ENCODE data around the gene ENTPD2. TPM values are rescaled to one million over a fixed set of nuclear protein-coding genes. Genes with fewer than 3 reads are reported as not detected.
A peak's percentile ranks its signal among the peaks of the same experiment; 100 is the strongest.

Gene ENTPD2
- polyA plus RNA-seq, 2 donors, result 1.5 to 1.6 TPM

- Histone ChIP-seq H3K36me3 (ENCODE audit: control insufficient read depth in 2 of 2, insufficient read depth in 2 of 2, low read length in 1 of 2) (no peaks in the 10 kb centered on the region), H3K4me3 (ENCODE audit: low read depth in 1 of 2, low read length in 2 of 2) (no peak overlapping the region), H3K27ac (ENCODE audit: low read depth in 2 of 2, low read length in 1 of 2) (peak overlapping the region; percentile 7 to 38), H3K27me3 (ENCODE audit: control insufficient read depth in 1 of 2, insufficient read depth in 2 of 2, low read length in 2 of 2) (no peaks in the 10 kb centered on the region), H3K9me3 (ENCODE audit: control insufficient read depth in 2 of 2, insufficient read depth in 1 of 2, low read depth in 1 of 2, low read length in 1 of 2) (no peaks in the 10 kb centered on the region), H3K4me1 (ENCODE audit: control insufficient read depth in 2 of 2, insufficient read depth in 2 of 2, low read length in 1 of 2) (peaks cover 4 to 27% of the 10 kb centered on the region in 2 donors)
- 19 to 28% methylated on average over 28 of the region's 28 CpGs for WGBS, 2 donors
Measured at GRCh38 chr9:137055385-137056364, 1.8 kb upstream of the ENTPD2 start.

GRCh38 chr9:137054932-137055384, 1.1 kb upstream of the ENTPD2 start:
- H3K9me3 ChIP-seq (ENCODE audit: control insufficient read depth in 2 of 2, insufficient read depth in 1 of 2, low read depth in 1 of 2, low read length in 1 of 2), result peaks cover 0 to under 1% of the 10 kb centered on the region in 2 donors
- H3K36me3 ChIP-seq (ENCODE audit: control insufficient read depth in 2 of 2, insufficient read depth in 2 of 2, low read length in 1 of 2), result no peaks in the 10 kb centered on the region
- H3K4me1 ChIP-seq (ENCODE audit: control insufficient read depth in 2 of 2, insufficient read depth in 2 of 2, low read length in 1 of 2), result peaks cover 4 to 27% of the 10 kb centered on the region in 2 donors
- H3K27me3 ChIP-seq (ENCODE audit: control insufficient read depth in 1 of 2, insufficient read depth in 2 of 2, low read length in 2 of 2), result peaks cover 0 to 2% of the 10 kb centered on the region in 2 donors
- 67% methylated on average over 17 of the region's 17 CpGs for WGBS, 2 donors
- H3K27ac ChIP-seq (ENCODE audit: low read depth in 2 of 2, low read length in 1 of 2), result peak overlapping the region in 1 of 2 donors; percentile 38
- no peak overlapping the region for H3K4me3 ChIP-seq (ENCODE audit: low read depth in 1 of 2, low read length in 2 of 2)

GRCh38 chr9:137052998-137053943, 590 bp downstream of the ENTPD2 start:
- Histone ChIP-seq H3K9me3 (ENCODE audit: control insufficient read depth in 2 of 2, insufficient read depth in 1 of 2, low read depth in 1 of 2, low read length in 1 of 2) (peaks cover 0 to 2% of the 10 kb centered on the region in 2 donors), H3K4me3 (ENCODE audit: low read depth in 1 of 2, low read length in 2 of 2) (peak overlapping the region; percentile 34 to 61), H3K27me3 (ENCODE audit: control insufficient read depth in 1 of 2, insufficient read depth in 2 of 2, low read length in 2 of 2) (peaks cover 0 to 4% of the 10 kb centered on the region in 2 donors), H3K4me1 (ENCODE audit: control insufficient read depth in 2 of 2, insufficient read depth in 2 of 2, low read length in 1 of 2) (peaks cover 4 to 31% of the 10 kb centered on the region in 2 donors), H3K36me3 (ENCODE audit: control insufficient read depth in 2 of 2, insufficient read depth in 2 of 2, low read length in 1 of 2) (no peaks in the 10 kb centered on the region), H3K27ac (ENCODE audit: low read depth in 2 of 2, low read length in 1 of 2) (no peak overlapping the region)
- 16 to 18% methylated on average over 58 to 71 of the region's 71 CpGs for WGBS, 2 donors

- Histone ChIP-seq H3K4me1 (ENCODE audit: control insufficient read depth in 2 of 2, insufficient read depth in 2 of 2, low read length in 1 of 2) (peaks cover 4 to 31% of the 10 kb centered on the region in 2 donors), H3K9me3 (ENCODE audit: control insufficient read depth in 2 of 2, insufficient read depth in 1 of 2, low read depth in 1 of 2, low read length in 1 of 2) (peaks cover 0 to 2% of the 10 kb centered on the region in 2 donors), H3K4me3 (ENCODE audit: low read depth in 1 of 2, low read length in 2 of 2) (no peak overlapping the region), H3K27ac (ENCODE audit: low read depth in 2 of 2, low read length in 1 of 2) (no peak overlapping the region), H3K27me3 (ENCODE audit: control insufficient read depth in 1 of 2, insufficient read depth in 2 of 2, low read length in 2 of 2) (peaks cover 0 to 4% of the 10 kb centered on the region in 2 donors), H3K36me3 (ENCODE audit: control insufficient read depth in 2 of 2, insufficient read depth in 2 of 2, low read length in 1 of 2) (no peaks in the 10 kb centered on the region)
- 70 to 81% methylated on average over 8 of the region's 8 CpGs for WGBS, 2 donors
Measured at GRCh38 chr9:137052293-137052692, 1.6 kb downstream of the ENTPD2 start.

- Histone ChIP-seq H3K36me3 (ENCODE audit: control insufficient read depth in 2 of 2, insufficient read depth in 2 of 2, low read length in 1 of 2) (no peaks in the 10 kb centered on the region), H3K9me3 (ENCODE audit: control insufficient read depth in 2 of 2, insufficient read depth in 1 of 2, low read depth in 1 of 2, low read length in 1 of 2) (peaks cover 0 to 2% of the 10 kb centered on the region in 2 donors), H3K27ac (ENCODE audit: low read depth in 2 of 2, low read length in 1 of 2) (no peak overlapping the region), H3K4me3 (ENCODE audit: low read depth in 1 of 2, low read length in 2 of 2) (no peak overlapping the region), H3K4me1 (ENCODE audit: control insufficient read depth in 2 of 2, insufficient read depth in 2 of 2, low read length in 1 of 2) (peaks cover 7 to 34% of the 10 kb centered on the region in 2 donors), H3K27me3 (ENCODE audit: control insufficient read depth in 1 of 2, insufficient read depth in 2 of 2, low read length in 2 of 2) (peaks cover 0 to 4% of the 10 kb centered on the region in 2 donors)
- WGBS, 2 donors, result 89 to 92% methylated on average over 17 of the region's 17 CpGs
Measured at GRCh38 chr9:137051145-137051724, 2.6 kb downstream of the ENTPD2 start.

GRCh38 chr9:137050570-137050969, 3.3 kb downstream of the ENTPD2 start:
- peaks cover 5 to 35% of the 10 kb centered on the region in 2 donors for H3K4me1 ChIP-seq (ENCODE audit: control insufficient read depth in 2 of 2, insufficient read depth in 2 of 2, low read length in 1 of 2)
- H3K27me3 ChIP-seq (ENCODE audit: control insufficient read depth in 1 of 2, insufficient read depth in 2 of 2, low read length in 2 of 2), result peaks cover 0 to 4% of the 10 kb centered on the region in 2 donors
- WGBS, 2 donors, result 83 to 89% methylated on average over 5 of the region's 5 CpGs

GRCh38 chr9:137049544-137050449, 4.1 kb downstream of the ENTPD2 start:
- H3K27me3 ChIP-seq (ENCODE audit: control insufficient read depth in 1 of 2, insufficient read depth in 2 of 2, low read length in 2 of 2), result peaks cover 0 to 7% of the 10 kb centered on the region in 2 donors
- H3K9me3 ChIP-seq (ENCODE audit: control insufficient read depth in 2 of 2, insufficient read depth in 1 of 2, low read depth in 1 of 2, low read length in 1 of 2), result peaks cover 0 to 2% of the 10 kb centered on the region in 2 donors
- H3K27ac ChIP-seq (ENCODE audit: low read depth in 2 of 2, low read length in 1 of 2), result no peak overlapping the region
- peaks cover 8 to 35% of the 10 kb centered on the region in 2 donors for H3K4me1 ChIP-seq (ENCODE audit: control insufficient read depth in 2 of 2, insufficient read depth in 2 of 2, low read length in 1 of 2)
- H3K4me3 ChIP-seq (ENCODE audit: low read depth in 1 of 2, low read length in 2 of 2), result no peak overlapping the region
- H3K36me3 ChIP-seq (ENCODE audit: control insufficient read depth in 2 of 2, insufficient read depth in 2 of 2, low read length in 1 of 2), result no peaks in the 10 kb centered on the region
- WGBS, 2 donors, result 44 to 45% methylated on average over 38 of the region's 38 CpGs

More at GRCh38 chr9:137050570-137050969, 3.3 kb downstream of the ENTPD2 start:
- Histone ChIP-seq H3K9me3 (ENCODE audit: control insufficient read depth in 2 of 2, insufficient read depth in 1 of 2, low read depth in 1 of 2, low read length in 1 of 2) (peaks cover 0 to 2% of the 10 kb centered on the region in 2 donors), H3K4me3 (ENCODE audit: low read depth in 1 of 2, low read length in 2 of 2) (no peak overlapping the region), H3K27ac (ENCODE audit: low read depth in 2 of 2, low read length in 1 of 2) (no peak overlapping the region), H3K36me3 (ENCODE audit: control insufficient read depth in 2 of 2, insufficient read depth in 2 of 2, low read length in 1 of 2) (no peaks in the 10 kb centered on the region)

- H3K36me3 ChIP-seq (ENCODE audit: control insufficient read depth in 2 of 2, insufficient read depth in 2 of 2, low read length in 1 of 2), result no peaks in the 10 kb centered on the region
- peaks cover 10 to 35% of the 10 kb centered on the region in 2 donors for H3K4me1 ChIP-seq (ENCODE audit: control insufficient read depth in 2 of 2, insufficient read depth in 2 of 2, low read length in 1 of 2)
- H3K27ac ChIP-seq (ENCODE audit: low read depth in 2 of 2, low read length in 1 of 2), result no peak overlapping the region
- WGBS, 2 donors, result 36 to 42% methylated on average over 52 to 72 of the region's 72 CpGs
- peaks cover 0 to 2% of the 10 kb centered on the region in 2 donors for H3K9me3 ChIP-seq (ENCODE audit: control insufficient read depth in 2 of 2, insufficient read depth in 1 of 2, low read depth in 1 of 2, low read length in 1 of 2)
- H3K4me3 ChIP-seq (ENCODE audit: low read depth in 1 of 2, low read length in 2 of 2), result no peak overlapping the region
- peaks cover 0 to 7% of the 10 kb centered on the region in 2 donors for H3K27me3 ChIP-seq (ENCODE audit: control insufficient read depth in 1 of 2, insufficient read depth in 2 of 2, low read length in 2 of 2)
Measured at GRCh38 chr9:137048655-137049543, 5.0 kb downstream of the ENTPD2 start.

Measured in esophagus (tissue), 2 donors.